NOMO-1 (cell line): Measurements from ENCODE around the gene SF3B5.
"Not testable (repeated sequence)": the region's sequence is repeated elsewhere in the genome, so short reads cannot be mapped to it uniquely, and the experiment has no call there.

Source experiments
- DNase-seq, 2 experiments: peaks; one replicate each; lab custom pipeline; 2025; ENCODE audit not compliant: unreplicated experiment in 2 of 2; lab: John Stamatoyannopoulos, UW

Gene SF3B5

GRCh38 chr6:144106206-144106605, 10.8 kb upstream of the SF3B5 start:
- DNase-seq, result no peak

- DNase-seq, result peak; percentile 55 to 78
Measured at GRCh38 chr6:144104898-144105487, 9.6 kb upstream of the SF3B5 start.

- DNase-seq, result no peak
Measured at GRCh38 chr6:144104488-144104887, 9.1 kb upstream of the SF3B5 start.

- no peak for DNase-seq
Measured at GRCh38 chr6:144103026-144103563, 7.7 kb upstream of the SF3B5 start.

- DNase-seq, result no peak
Measured at GRCh38 chr6:144098993-144099392, 3.6 kb upstream of the SF3B5 start.

DNA sequence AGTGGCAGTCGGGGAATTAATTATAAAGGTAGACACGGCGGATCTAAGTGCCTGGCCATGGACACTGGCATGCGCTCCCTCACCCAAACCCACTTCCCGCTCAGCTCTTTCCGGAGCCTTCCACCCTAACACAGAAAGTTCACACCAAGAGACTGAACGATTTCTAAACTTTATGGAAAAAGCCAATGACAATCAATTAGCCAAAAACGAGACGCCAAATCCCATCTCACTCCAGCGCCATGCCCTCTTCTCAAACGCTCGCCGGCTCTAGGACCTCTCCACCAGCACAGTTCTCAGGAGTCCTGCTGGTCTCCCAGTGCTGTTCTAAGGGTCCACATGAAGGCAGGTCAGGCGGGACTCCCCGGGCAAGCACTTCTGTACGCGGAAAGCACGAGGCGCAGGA, 641 bp downstream of the SF3B5 start:
- DNase-seq, result peak; percentile 10 to 18

DNA sequence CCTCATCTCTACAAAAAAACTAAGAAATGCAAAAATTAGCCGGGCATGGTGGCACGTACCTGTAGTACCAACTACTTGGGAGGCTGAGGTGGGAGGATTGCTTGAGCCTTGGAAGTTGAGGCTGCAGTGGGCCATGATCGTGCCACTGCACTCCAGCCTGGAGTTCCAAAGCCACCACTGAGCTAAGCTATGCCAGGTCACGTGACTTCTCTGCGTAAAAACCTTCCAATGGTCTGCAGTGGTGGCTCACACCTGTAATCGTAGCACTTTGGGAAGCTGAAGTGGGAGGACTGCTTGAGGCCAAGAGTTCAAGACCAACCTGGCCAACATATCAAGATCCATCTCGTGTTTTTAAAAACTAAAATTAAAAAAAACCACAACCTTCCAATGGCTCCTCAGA, 1.7 kb downstream of the SF3B5 start:
- DNase-seq, result no peak

DNA sequence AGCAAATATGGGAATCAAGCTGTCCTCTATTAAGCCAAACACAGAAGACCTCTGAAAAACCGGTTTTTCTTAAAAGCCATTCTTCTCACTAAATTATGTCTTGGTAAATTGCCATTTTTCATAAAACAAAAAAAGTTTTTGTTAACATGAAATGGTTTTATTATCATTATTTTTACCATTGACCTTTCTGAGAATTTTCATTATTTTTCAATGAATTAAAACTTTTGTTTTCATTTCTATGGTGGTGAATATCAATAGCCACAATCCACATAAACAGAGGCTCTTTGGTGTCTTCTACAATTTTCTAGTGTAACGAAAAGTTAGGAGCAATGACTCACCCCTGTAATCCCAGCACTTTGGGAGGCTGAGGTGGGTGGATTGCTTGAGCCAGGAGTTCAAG, 2.1 kb downstream of the SF3B5 start:
- no peak for DNase-seq

DNA sequence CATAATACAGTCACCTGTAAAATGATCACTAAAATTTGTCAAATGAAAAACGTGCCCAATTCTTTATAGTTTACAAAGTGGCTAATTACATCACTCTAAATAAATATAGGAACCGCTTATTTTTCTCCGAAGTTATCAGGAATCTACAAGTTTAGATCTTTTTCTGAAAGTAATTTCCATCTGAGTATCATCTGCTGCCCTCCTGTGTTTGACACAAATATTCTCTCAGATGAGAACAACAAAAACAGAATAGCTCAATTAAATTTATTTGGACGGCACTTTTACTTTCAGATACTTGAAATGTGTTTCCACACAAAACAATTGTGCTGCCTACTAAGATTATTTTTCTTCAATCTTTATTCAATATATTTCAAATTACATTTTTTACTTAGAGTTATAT, 5.0 kb downstream of the SF3B5 start:
- DNase-seq, result peak in 1 of 2 experiments; percentile 10

GRCh38 chr6:144087789-144088426, 7.5 kb downstream of the SF3B5 start:
- peak; percentile 38 to 75 for DNase-seq

DNA sequence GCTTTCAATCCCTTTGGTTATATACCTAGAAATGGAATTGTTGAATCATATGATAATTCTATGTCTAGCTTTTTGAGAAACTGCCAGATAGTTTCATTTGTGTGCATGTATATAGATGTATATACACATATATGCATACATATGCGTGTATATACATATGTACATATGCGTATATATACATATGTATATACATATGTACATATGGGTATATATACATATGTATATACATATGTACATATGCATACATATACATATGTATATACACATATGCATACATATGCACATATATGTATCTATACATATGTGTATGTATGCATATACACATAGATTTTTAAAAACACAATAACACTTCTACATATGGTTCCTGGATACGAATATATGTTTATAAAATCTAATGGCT, 8.4 kb downstream of the SF3B5 start:
- DNase-seq, result no peak

GRCh38 chr6:144083172-144083571, 12.2 kb downstream of the SF3B5 start:
- DNase-seq, result no peak

GRCh38 chr6:144082412-144082811, 13.0 kb downstream of the SF3B5 start:
- not testable (repeated sequence) for DNase-seq

DNA sequence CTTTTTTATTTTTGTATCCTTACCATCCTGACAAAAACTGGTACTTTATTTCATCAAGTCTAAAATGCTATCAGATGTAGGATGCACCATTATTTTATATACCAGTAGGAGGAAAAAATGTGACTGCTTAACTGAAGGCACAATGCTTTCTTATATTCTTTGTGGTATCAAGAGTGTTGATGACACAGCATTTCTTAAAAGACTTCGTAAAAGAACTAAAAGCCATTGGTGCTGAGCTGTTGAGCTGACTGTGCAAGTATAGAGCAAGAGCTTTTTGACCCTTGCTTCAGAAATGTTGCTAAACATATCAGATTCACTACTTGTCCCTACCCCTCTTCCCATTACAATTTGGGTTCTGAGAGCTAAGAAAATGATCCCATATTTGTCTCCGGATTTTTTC, 17.5 kb downstream of the SF3B5 start:
- DNase-seq, result no peak

DNA sequence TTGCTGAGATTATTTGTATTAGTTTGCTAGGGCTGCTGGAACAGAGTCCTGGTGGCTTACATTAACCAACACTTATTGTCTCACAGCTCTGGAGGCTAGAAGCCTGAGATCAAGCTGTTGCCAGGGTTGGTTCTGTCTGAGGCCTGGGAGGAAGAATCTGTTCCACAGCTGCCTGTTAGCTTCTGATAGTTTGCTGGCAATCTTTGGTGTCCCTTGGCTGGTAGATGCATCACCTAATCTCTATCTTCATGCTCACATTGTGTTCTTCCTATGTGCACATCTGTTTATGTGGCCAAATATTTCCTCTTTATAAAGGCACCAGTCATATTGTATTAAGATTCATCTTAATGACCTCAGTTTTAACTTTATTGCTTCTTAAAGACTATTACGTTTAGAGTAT, 19.5 kb downstream of the SF3B5 start:
- DNase-seq, result no peak

GRCh38 chr6:144075187-144075586, 20.2 kb downstream of the SF3B5 start:
- no peak for DNase-seq

DNA sequence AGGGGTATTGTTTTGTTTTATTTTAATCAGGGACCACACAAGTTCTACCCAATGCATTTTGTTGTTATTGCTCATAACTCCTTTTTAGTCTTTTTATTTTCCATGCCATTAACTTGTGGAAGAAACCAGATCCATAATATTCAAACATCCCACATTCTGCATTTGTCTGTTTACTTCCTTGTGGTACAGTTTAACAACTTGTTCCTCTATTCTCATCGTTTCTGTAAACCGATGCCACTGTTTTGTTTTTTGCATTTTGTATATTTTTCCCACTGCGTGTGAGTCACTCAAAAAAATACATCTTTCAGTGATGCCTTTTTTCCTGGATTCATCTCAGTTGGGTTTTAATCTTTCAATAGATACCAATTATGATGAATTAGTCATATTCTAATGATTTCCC, 22.3 kb downstream of the SF3B5 start:
- no peak for DNase-seq

DNA sequence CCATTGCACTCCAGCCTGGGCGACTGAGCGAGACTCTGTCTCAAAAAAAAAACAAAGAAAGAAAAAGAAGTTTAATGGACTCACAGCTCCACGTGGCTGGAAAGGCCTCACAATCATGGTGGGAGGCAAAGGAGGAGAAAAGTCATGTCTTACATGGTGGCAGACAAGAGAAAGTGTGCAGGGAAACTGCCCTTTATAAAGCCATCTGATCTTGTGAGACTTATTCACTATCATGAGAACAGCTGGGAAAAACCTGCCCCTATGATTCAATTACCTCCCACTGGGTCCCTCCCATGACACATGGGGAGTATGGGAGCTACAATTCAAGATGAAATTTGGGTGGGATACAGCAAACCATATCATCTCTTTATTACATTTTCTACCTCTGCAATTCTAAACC, 25.9 kb downstream of the SF3B5 start:
- DNase-seq, result no peak

DNA sequence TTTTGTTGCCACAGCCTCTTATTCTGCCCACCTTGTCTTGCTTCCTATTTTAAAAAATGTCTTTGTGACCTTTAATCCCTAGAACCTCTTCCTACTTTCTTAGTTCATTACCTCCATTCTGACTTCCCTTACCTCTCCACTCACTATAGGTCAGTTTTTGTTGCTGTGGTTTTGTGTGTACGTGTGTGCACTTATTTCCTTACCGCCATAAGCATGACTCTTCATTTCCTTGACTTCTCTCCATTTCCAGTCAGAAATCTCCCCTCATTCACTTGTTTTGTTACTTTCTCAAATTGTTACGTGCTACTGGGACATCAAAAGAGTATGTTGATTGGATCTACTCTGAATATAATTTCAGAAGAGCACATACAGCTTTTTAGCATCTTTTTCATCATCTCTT, 26.6 kb downstream of the SF3B5 start:
- peak in 1 of 2 experiments; percentile 23 for DNase-seq

DNA sequence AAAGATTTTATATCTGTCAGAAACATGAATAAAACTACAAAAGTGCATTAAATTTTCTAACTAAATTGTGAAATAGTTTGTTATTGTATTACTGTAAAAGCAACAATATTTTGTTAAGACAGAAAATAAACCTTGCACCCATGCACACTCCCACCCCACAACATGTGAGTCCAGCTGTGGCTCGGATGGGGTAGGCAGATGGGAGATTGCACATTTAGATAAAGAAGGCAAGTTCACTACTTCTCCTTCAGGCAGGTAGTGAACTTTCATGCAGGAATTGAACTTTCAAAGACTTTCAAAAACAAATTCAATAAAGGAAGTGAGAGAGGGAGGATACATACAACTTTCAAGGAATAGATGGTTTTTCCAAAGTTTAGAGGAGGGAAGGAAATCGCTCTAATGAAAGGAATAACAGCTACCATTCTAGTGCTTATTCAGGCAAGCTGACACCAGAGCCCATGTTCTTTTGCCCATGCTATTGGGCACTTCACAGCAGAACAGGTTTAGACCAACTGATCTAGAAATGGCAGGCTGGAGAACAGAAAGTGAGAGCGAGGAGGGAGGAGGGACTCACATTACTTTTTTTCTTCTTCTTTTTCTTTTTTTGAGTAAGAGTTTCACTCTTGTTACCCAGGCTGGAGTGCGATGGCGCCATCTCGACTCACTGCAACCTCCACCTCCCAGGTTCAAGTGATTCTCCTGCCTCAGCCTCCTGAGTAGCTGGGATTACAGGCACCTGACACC, 28.5 kb downstream of the SF3B5 start:
- peak; percentile 38 to 75 for DNase-seq

DNA sequence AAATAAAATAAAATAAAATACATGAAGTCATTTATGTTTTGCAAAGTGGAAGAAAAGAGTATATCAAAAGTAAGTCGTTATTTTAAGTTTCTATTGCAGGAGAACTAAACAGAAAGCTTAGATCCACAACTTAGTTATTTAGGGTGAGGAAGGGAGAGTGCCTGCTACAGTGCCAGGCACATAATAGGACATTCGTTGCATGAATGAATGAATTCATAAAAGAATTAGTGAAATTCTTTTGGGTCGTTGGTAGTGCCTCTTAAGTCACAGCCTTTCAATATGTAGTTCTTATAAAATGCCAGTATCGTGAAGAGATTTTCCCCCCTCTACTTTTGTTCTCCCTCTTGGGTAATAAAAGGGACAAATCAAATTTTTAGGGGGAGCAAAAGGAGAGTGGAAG, 29.1 kb downstream of the SF3B5 start:
- DNase-seq, result no peak

GRCh38 chr6:144065213-144065660, 30.1 kb downstream of the SF3B5 start:
- DNase-seq, result no peak
